ENCODE results near the gene ADGRG3. TPM values are rescaled to one million over a fixed set of nuclear protein-coding genes. Genes with fewer than 3 reads are reported as not detected.

ADGRG3 gene
- total RNA-seq, 1 donor from 2014 or later = 7.7 TPM

GRCh38 chr16:57653936-57654335 is 14.2 kb upstream of the ADGRG3 start:
- Histone ChIP-seq H3K36me3 (peaks cover 44% of the 10 kb centered on the region), H3K27ac (no peak overlapping the region), H3K27me3 (ENCODE audit: low read depth) (no peaks in the 10 kb centered on the region), H3K4me3 (no peak overlapping the region), H3K9me3 (no peaks in the 10 kb centered on the region), H3K4me1 (peaks cover 2% of the 10 kb centered on the region)
- DNase-seq (no peak), ATAC-seq (no peak)
- no peak for TF ChIP-seq CTCF (IDR thresholded peaks at IDR 0.05)
- intact Hi-C loops (cut with DNase I) = no loop called here

- peaks cover 55% of the 10 kb centered on the region for H3K36me3 ChIP-seq
- intact Hi-C loops (cut with DNase I) = no loop called here
These were observed 11.7 kb upstream of the ADGRG3 start for GRCh38 chr16:57656342-57656955.

GRCh38 chr16:57657228-57657627 is 10.9 kb upstream of the ADGRG3 start:
- no peaks in the 10 kb centered on the region for H3K9me3 ChIP-seq
- intact Hi-C loops (cut with DNase I) = no loop called here
- ATAC-seq (no peak), DNase-seq (no peak)
- TF ChIP-seq CTCF (IDR thresholded peaks at IDR 0.05) = no peak
- no peaks in the 10 kb centered on the region for H3K27me3 ChIP-seq (ENCODE audit: low read depth)
- H3K27ac ChIP-seq = no peak overlapping the region
- H3K4me3 ChIP-seq = no peak overlapping the region
- H3K4me1 ChIP-seq = no peaks in the 10 kb centered on the region
- peaks cover 59% of the 10 kb centered on the region for H3K36me3 ChIP-seq

More at GRCh38 chr16:57656342-57656955, 11.7 kb upstream of the ADGRG3 start:
- Histone ChIP-seq H3K4me1 (no peaks in the 10 kb centered on the region), H3K27me3 (ENCODE audit: low read depth) (no peaks in the 10 kb centered on the region), H3K9me3 (no peaks in the 10 kb centered on the region), H3K27ac (no peak overlapping the region), H3K4me3 (no peak overlapping the region)
- ATAC-seq (no peak), DNase-seq (no peak)
- no peak for TF ChIP-seq CTCF (IDR thresholded peaks at IDR 0.05)

GRCh38 chr16:57658130-57658877 is 9.8 kb upstream of the ADGRG3 start:
- Histone ChIP-seq H3K4me1 (no peaks in the 10 kb centered on the region), H3K4me3 (no peak overlapping the region), H3K27ac (no peak overlapping the region), H3K36me3 (peaks cover 61% of the 10 kb centered on the region), H3K27me3 (ENCODE audit: low read depth) (no peaks in the 10 kb centered on the region), H3K9me3 (no peaks in the 10 kb centered on the region)
- DNase-seq (no peak), ATAC-seq (no peak)
- intact Hi-C loops (cut with DNase I) = no loop called here
- no peak for TF ChIP-seq CTCF (IDR thresholded peaks at IDR 0.05)

GRCh38 chr16:57658878-57659674 is 9.0 kb upstream of the ADGRG3 start:
- Histone ChIP-seq H3K27ac (no peak overlapping the region), H3K4me3 (no peak overlapping the region), H3K27me3 (ENCODE audit: low read depth) (no peaks in the 10 kb centered on the region), H3K9me3 (no peaks in the 10 kb centered on the region), H3K36me3 (peaks cover 67% of the 10 kb centered on the region), H3K4me1 (no peaks in the 10 kb centered on the region)
- intact Hi-C loops (cut with DNase I) = no loop called here
- no peak for TF ChIP-seq CTCF (IDR thresholded peaks at IDR 0.05)
- DNase-seq (no peak), ATAC-seq (no peak)
